HUDEP-2 (cell line): ENCODE data around the gene BECN2.
"Not testable (repeated sequence)": the region's sequence is repeated elsewhere in the genome, so short reads cannot be mapped to it uniquely, and the experiment has no call there.

Experiments
- DNase-seq, 76 experiments: peaks; one replicate each; lab custom pipeline; 2025; ENCODE audit not compliant: unreplicated experiment in 76 of 76; lab: John Stamatoyannopoulos, UW

The BECN2 gene

GRCh38 chr1:241976229-241976628 lies 18.7 kb downstream of the BECN2 start:
- peak in 2 of 76 experiments; percentile 3 to 14 for DNase-seq

GRCh38 chr1:241979071-241979470 lies 21.5 kb downstream of the BECN2 start:
- DNase-seq, result no peak

GRCh38 chr1:241979926-241980325 lies 22.4 kb downstream of the BECN2 start:
- no peak for DNase-seq

- DNase-seq, result peak in 19 of 76 experiments; percentile 0 to 27 (median 5)
Measured at GRCh38 chr1:241985787-241986186, 28.2 kb downstream of the BECN2 start.

- DNase-seq, result not testable (repeated sequence)
Measured at GRCh38 chr1:241988389-241988930, 30.9 kb downstream of the BECN2 start.

- DNase-seq, result no peak
Measured at GRCh38 chr1:241990040-241990439, 32.5 kb downstream of the BECN2 start.

- no peak for DNase-seq
Measured at GRCh38 chr1:241992734-241993133, 35.2 kb downstream of the BECN2 start.

- no peak for DNase-seq
Measured at GRCh38 chr1:241994171-241994570, 36.6 kb downstream of the BECN2 start.

GRCh38 chr1:241997401-241997998 lies 39.9 kb downstream of the BECN2 start:
- DNase-seq, result no peak

- peak in 50 of 76 experiments; percentile 3 to 73 (median 46) for DNase-seq
Measured at GRCh38 chr1:241998412-241998921, 40.9 kb downstream of the BECN2 start.

- no peak for DNase-seq
Measured at GRCh38 chr1:241999026-241999425, 41.5 kb downstream of the BECN2 start, which contains the start of gene MAP1LC3C. Gene MAP1LC3C, minus strand, starts transcription at chr1:241999098. Its CDS starts 90 bp downstream, at chr1:241999008.

- no peak for DNase-seq
Measured at GRCh38 chr1:242000434-242000833, 42.9 kb downstream of the BECN2 start.

GRCh38 chr1:242002072-242002471 lies 44.5 kb downstream of the BECN2 start:
- no peak for DNase-seq

- no peak for DNase-seq
Measured at GRCh38 chr1:242002510-242002909, 44.9 kb downstream of the BECN2 start.

GRCh38 chr1:242004751-242005495 lies 47.4 kb downstream of the BECN2 start:
- DNase-seq, result no peak

GRCh38 chr1:242005866-242006535 lies 48.4 kb downstream of the BECN2 start:
- DNase-seq, result no peak

- no peak for DNase-seq
Measured at GRCh38 chr1:242006976-242007375, 49.4 kb downstream of the BECN2 start.
